Raji (cell line): Measurements from ENCODE around the gene QSOX1.

Experiments
- POLR2A ChIP-seq: IDR thresholded peaks from 2 replicates; pipeline ENCODE4 v1.6.1; 2011; ENCODE audit warnings: low read depth, low read length, control low read depth; ENCODE audit not compliant: insufficient read depth

QSOX1 gene

GRCh38 chr1:180158149-180159147, 3.8 kb downstream of the QSOX1 start:
- no peak for TF ChIP-seq POLR2A

GRCh38 chr1:180160357-180160756, 5.7 kb downstream of the QSOX1 start:
- no peak for TF ChIP-seq POLR2A

GRCh38 chr1:180163041-180163440, 8.4 kb downstream of the QSOX1 start:
- no peak for TF ChIP-seq POLR2A

GRCh38 chr1:180165096-180165495, 10.4 kb downstream of the QSOX1 start:
- no peak for TF ChIP-seq POLR2A

GRCh38 chr1:180165509-180166435, 11.1 kb downstream of the QSOX1 start:
- TF ChIP-seq POLR2A: no peak

GRCh38 chr1:180166436-180166800, 11.7 kb downstream of the QSOX1 start:
- no peak for TF ChIP-seq POLR2A

GRCh38 chr1:180167021-180167701, 12.5 kb downstream of the QSOX1 start:
- TF ChIP-seq POLR2A: no peak

GRCh38 chr1:180167721-180168467, 13.2 kb downstream of the QSOX1 start:
- no peak for TF ChIP-seq POLR2A

GRCh38 chr1:180168786-180169639, 14.3 kb downstream of the QSOX1 start:
- no peak for TF ChIP-seq POLR2A

GRCh38 chr1:180169640-180170195, 15.0 kb downstream of the QSOX1 start:
- TF ChIP-seq POLR2A: no peak

- no peak for TF ChIP-seq POLR2A
Observed at GRCh38 chr1:180170546-180171151, 16.0 kb downstream of the QSOX1 start.

GRCh38 chr1:180171691-180172090, 17.0 kb downstream of the QSOX1 start:
- TF ChIP-seq POLR2A: no peak

- TF ChIP-seq POLR2A: no peak
Observed at GRCh38 chr1:180173451-180173850, 18.8 kb downstream of the QSOX1 start.

- no peak for TF ChIP-seq POLR2A
Observed at GRCh38 chr1:180173952-180174351, 19.3 kb downstream of the QSOX1 start.
